HUES6 (cell line): Measurements from ENCODE around the gene CDS2.

Experiments
- H3K27ac ChIP-seq: 2 replicates; pipeline ENCODE4 v1.7.0; 2013; ENCODE audit warnings: low read depth, mild to moderate bottlenecking, low read length, inconsistent platforms
- H3K27me3 ChIP-seq: 2 replicates; pipeline ENCODE4 v1.6.1; 2013; ENCODE audit warnings: low read length; ENCODE audit not compliant: control insufficient read depth, insufficient read depth
- H3K36me3 ChIP-seq: 2 replicates; pipeline ENCODE4 v1.6.1; 2013; ENCODE audit warnings: low read length; ENCODE audit not compliant: control insufficient read depth, insufficient read depth
- H3K4me1 ChIP-seq: 2 replicates; pipeline ENCODE4 v1.6.1; 2013; ENCODE audit warnings: low read length; ENCODE audit not compliant: control insufficient read depth, insufficient read depth
- H3K4me3 ChIP-seq: 2 replicates; pipeline ENCODE4 v1.5.1; 2013; ENCODE audit warnings: low read depth, low read length
- H3K9ac ChIP-seq: one replicate; pipeline ENCODE4 v1.6.1; 2013; ENCODE audit warnings: mild to moderate bottlenecking, low read length
- H3K9me3 ChIP-seq: 2 replicates; pipeline ENCODE4 v1.6.1; 2013; ENCODE audit warnings: low read depth, low read length; ENCODE audit not compliant: control insufficient read depth, insufficient read depth

Gene CDS2

DNA sequence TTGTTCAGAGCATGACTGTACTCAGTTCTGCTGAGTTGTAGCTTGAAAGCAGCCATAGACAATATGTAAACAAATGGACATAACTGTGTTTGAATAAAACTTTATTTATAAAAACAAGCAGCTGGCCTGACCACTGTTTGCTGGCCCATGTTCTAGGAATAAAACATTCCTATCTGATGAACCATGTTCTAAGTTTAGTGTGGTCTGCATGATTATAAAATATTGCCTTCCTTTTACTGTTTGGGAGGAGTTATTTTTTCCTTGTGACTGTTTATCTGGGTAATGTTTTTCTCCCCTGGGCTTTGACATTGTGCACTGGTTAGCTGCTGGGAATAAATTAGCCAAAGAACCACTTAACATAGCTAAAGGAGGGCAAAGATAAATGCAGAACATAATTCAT is 55.1 kb downstream of the CDS2 start:
- no peak overlapping the region for H3K27ac ChIP-seq
- peaks cover 60% of the 10 kb centered on the region for H3K36me3 ChIP-seq
- no peaks in the 10 kb centered on the region for H3K9me3 ChIP-seq
- H3K9ac ChIP-seq, result no peak overlapping the region
- no peaks in the 10 kb centered on the region for H3K27me3 ChIP-seq
- peaks cover 19% of the 10 kb centered on the region for H3K4me1 ChIP-seq
- H3K4me3 ChIP-seq, result no peak overlapping the region

DNA sequence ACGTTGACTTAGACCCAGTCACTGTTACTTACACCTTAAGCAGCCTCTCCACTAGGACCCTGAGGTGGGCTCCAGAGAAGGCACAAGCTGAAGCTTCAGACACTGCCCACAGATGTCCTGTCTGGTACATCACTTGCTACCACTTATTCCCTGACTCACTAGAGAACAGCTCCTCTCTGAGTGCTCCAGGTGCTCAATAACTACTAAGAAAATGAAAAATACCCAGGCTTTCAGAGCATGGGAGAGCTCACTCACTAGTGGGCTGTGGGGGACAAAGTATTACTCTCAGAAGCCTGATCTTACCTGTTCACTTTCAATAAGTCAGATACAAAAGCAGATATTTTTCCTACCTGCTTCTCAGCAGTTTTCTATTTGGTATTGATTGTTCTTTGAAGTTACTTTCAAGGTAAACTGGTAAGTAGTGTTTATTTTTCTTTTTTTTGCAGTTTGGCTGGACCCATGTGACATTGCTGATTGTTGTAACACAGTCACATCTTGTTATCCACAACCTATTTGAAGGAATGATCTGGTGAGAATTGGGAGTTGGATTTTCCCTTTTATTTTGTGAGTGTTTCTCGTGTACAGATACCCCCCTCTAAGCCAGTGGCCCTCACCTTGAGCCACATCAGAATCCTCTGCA is 55.9 kb downstream of the CDS2 start:
- Histone ChIP-seq H3K27ac (no peak overlapping the region), H3K36me3 (peaks cover 65% of the 10 kb centered on the region), H3K9me3 (no peaks in the 10 kb centered on the region)

GRCh38 chr20:5183731-5184474 is 57.1 kb downstream of the CDS2 start:
- Histone ChIP-seq H3K27ac (no peak overlapping the region), H3K9ac (no peak overlapping the region), H3K4me3 (no peak overlapping the region), H3K9me3 (no peaks in the 10 kb centered on the region), H3K36me3 (peaks cover 74% of the 10 kb centered on the region), H3K27me3 (no peaks in the 10 kb centered on the region), H3K4me1 (peaks cover 7% of the 10 kb centered on the region; the same call in 1 of the 2 replicates)

More for the DNA sequence above, 55.9 kb downstream of the CDS2 start:
- Histone ChIP-seq H3K27me3 (no peaks in the 10 kb centered on the region), H3K9ac (no peak overlapping the region), H3K4me3 (no peak overlapping the region), H3K4me1 (peaks cover 11% of the 10 kb centered on the region)

- Histone ChIP-seq H3K36me3 (peaks cover 80% of the 10 kb centered on the region), H3K27me3 (no peaks in the 10 kb centered on the region), H3K27ac (no peak overlapping the region), H3K4me1 (peaks cover 7% of the 10 kb centered on the region; the same call in 1 of the 2 replicates), H3K4me3 (no peak overlapping the region), H3K9ac (no peak overlapping the region), H3K9me3 (no peaks in the 10 kb centered on the region)
Measured at GRCh38 chr20:5184684-5185083, 57.9 kb downstream of the CDS2 start.

GRCh38 chr20:5187122-5187521 is 60.3 kb downstream of the CDS2 start:
- H3K27ac ChIP-seq, result no peak overlapping the region
- H3K9me3 ChIP-seq, result no peaks in the 10 kb centered on the region
- peaks cover 7% of the 10 kb centered on the region; the same call in 1 of the 2 replicates for H3K4me1 ChIP-seq
- H3K9ac ChIP-seq, result no peak overlapping the region
- H3K4me3 ChIP-seq, result no peak overlapping the region
- no peaks in the 10 kb centered on the region for H3K27me3 ChIP-seq
- peaks cover 84% of the 10 kb centered on the region for H3K36me3 ChIP-seq

GRCh38 chr20:5188736-5189135 is 61.9 kb downstream of the CDS2 start:
- Histone ChIP-seq H3K27me3 (no peaks in the 10 kb centered on the region), H3K4me3 (no peak overlapping the region), H3K4me1 (peaks cover 7% of the 10 kb centered on the region; the same call in 1 of the 2 replicates), H3K9ac (no peak overlapping the region), H3K36me3 (peaks cover 72% of the 10 kb centered on the region), H3K27ac (no peak overlapping the region), H3K9me3 (no peaks in the 10 kb centered on the region)

DNA sequence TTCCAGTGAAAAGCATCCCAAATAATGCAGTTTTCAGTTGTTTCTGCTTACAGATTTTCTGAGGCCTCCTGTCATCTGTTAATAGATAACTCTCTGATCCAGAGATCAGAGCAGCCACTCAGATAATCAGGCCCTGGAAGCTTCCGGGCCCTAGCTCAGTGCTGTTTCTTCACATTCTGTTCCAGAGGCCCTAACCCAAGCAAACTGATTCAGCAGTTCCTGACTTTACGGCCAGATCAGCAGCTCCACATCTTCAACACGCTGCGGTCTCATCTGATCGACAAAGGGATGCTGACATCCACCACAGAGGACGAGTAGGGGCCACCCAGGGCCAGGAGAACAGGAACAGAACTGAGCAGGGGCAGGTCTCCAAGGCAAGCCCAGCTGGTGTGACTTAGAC is 63.1 kb downstream of the CDS2 start:
- peaks cover 7% of the 10 kb centered on the region; the same call in 1 of the 2 replicates for H3K4me1 ChIP-seq
- no peak overlapping the region for H3K27ac ChIP-seq
- no peak overlapping the region for H3K9ac ChIP-seq
- H3K4me3 ChIP-seq, result no peak overlapping the region
- H3K27me3 ChIP-seq, result no peaks in the 10 kb centered on the region
- H3K36me3 ChIP-seq, result peaks cover 66% of the 10 kb centered on the region
- no peaks in the 10 kb centered on the region for H3K9me3 ChIP-seq

- no peak overlapping the region for H3K4me3 ChIP-seq
- no peaks in the 10 kb centered on the region for H3K9me3 ChIP-seq
- no peaks in the 10 kb centered on the region for H3K27me3 ChIP-seq
- H3K4me1 ChIP-seq, result peaks cover 7% of the 10 kb centered on the region; the same call in 1 of the 2 replicates
- H3K27ac ChIP-seq, result no peak overlapping the region
- no peak overlapping the region for H3K9ac ChIP-seq
- H3K36me3 ChIP-seq, result peaks cover 66% of the 10 kb centered on the region
Measured at GRCh38 chr20:5190444-5190843, 63.6 kb downstream of the CDS2 start.

DNA sequence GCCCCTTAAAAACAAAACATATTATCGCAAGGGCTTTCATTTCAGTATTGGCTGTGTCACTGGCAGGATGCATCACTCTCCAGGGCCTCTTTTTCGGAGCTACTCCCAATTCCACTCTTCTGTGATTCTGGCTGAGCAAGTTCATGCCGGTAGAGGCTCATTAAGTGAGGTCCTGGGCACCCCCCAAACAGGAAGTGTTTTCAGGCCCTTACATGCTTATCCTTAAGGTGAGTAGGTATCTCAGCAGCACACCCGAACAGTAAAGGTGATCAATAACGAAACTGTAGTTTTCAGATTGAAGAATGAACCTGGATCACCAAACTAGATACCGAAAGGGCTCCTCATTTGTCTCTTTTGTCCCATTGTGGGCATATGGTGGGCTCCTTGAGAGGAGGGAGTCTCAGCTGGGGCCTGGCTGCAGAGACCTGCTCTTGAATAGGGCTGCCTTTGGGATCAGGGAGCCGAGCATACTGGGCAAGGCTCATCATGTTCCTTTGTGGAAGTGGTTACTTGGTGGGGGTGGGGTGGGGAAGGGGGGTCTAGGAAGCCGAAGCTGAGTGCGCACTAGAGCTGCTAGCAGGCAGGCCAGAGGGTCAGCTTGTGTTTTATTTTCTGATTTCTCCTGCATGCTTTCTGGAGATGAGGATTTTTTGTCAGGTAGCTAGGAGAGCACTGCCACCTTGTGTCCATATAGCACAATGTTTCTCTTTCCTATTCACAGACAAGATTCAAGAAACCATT is 65.2 kb downstream of the CDS2 start:
- Histone ChIP-seq H3K4me3 (no peak overlapping the region), H3K9me3 (no peaks in the 10 kb centered on the region), H3K27me3 (no peaks in the 10 kb centered on the region), H3K36me3 (peaks cover 51% of the 10 kb centered on the region), H3K9ac (no peak overlapping the region), H3K27ac (no peak overlapping the region), H3K4me1 (peaks cover 7% of the 10 kb centered on the region; the same call in 1 of the 2 replicates)

DNA sequence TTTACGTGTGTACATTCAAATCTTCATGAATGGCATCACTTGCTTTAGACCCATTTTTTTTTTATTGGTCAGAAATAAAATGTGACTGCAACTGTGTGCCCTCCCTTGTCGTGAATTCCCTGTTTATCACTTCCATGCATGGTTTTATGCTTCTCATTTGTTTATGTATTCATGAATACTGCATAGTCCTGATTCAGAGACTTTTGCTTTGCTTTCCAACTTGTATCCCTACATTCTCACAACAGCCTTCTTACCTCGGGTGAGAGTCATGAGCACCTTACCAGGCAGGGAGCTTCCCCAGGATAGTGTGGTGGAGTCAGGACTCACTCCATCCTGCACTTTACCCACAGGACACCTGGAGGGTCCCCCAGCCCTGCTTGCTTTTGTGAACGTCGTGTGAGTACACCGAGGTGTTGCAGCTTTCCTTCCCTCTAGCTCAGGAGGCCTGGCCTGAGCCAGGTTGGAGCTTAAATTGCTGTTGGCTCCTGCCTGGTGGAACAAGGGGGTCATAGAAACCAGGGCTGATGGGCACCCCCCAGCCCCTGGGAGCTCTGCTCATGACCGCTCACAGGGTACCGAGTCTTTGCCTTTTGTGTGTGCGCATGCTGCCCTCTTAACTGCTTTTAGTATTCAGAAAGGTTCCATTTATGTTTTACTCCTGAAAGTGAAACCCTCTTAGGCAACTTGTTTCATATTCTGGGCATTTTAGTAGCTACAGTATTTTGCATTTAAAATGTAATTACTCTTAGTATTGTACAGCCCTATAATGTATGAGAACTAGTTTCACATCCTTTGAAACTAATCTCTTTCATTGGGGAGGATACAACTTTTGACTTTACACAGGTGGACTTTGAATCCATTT is 66.0 kb downstream of the CDS2 start:
- Histone ChIP-seq H3K36me3 (peaks cover 49% of the 10 kb centered on the region), H3K9ac (no peak overlapping the region), H3K27me3 (no peaks in the 10 kb centered on the region), H3K4me1 (peaks cover 7% of the 10 kb centered on the region; the same call in 1 of the 2 replicates), H3K27ac (no peak overlapping the region), H3K4me3 (no peak overlapping the region), H3K9me3 (no peaks in the 10 kb centered on the region)
